GM23248 (cell line): ENCODE data around the gene NEU2. TPM values are rescaled to one million over a fixed set of nuclear protein-coding genes. Genes with fewer than 3 reads are reported as not detected.

Source experiments
- DNase-seq: peaks from one replicate; pipeline ENCODE4 v3.0.0-alpha.2; 2015
- H2AFZ ChIP-seq: fragments of 200-600 bp; sonication (generic); 2 replicates; pipeline ENCODE4 v1.6.1; 2016; ENCODE audit warnings: antibody characterized with exemption
- H3F3A ChIP-seq: fragments of 200-600 bp; sonication (generic); 2 replicates; pipeline ENCODE4 v1.6.1; 2016; ENCODE audit warnings: mild to moderate bottlenecking, antibody characterized with exemption, mixed run types; ENCODE audit not compliant: insufficient read depth
- H3K27ac ChIP-seq: fragments of 200-600 bp; sonication (generic); 2 replicates; pipeline ENCODE4 v1.5.1; 2016; ENCODE audit warnings: mild to moderate bottlenecking
- H3K27me3 ChIP-seq: fragments of 200-600 bp; sonication (generic); replicated peaks from 2 replicates; pipeline ENCODE4 v1.6.1; 2016; ENCODE audit warnings: mild to moderate bottlenecking; ENCODE audit not compliant: insufficient read depth
- H3K36me3 ChIP-seq: fragments of 200-600 bp; sonication (generic); 2 replicates; pipeline ENCODE4 v1.6.1; 2016; ENCODE audit warnings: low read depth, mild to moderate bottlenecking
- H3K4me1 ChIP-seq: fragments of 200-600 bp; sonication (generic); 2 replicates; pipeline ENCODE4 v1.6.1; 2016; ENCODE audit warnings: mild to moderate bottlenecking; ENCODE audit not compliant: insufficient read depth
- H3K4me2 ChIP-seq: fragments of 200-600 bp; sonication (generic); one replicate; pipeline ENCODE4 v1.6.1; 2016; ENCODE audit warnings: mild to moderate bottlenecking; ENCODE audit not compliant: unreplicated experiment
- H3K4me3 ChIP-seq: fragments of 200-600 bp; sonication (generic); 2 replicates; pipeline ENCODE4 v1.5.1; 2016; ENCODE audit warnings: mild to moderate bottlenecking
- H3K79me2 ChIP-seq: fragments of 200-600 bp; sonication (generic); 2 replicates; pipeline ENCODE4 v1.6.1; 2016; ENCODE audit warnings: mild to moderate bottlenecking; ENCODE audit not compliant: insufficient read depth
- H3K9ac ChIP-seq: fragments of 200-600 bp; sonication (generic); 2 replicates; pipeline ENCODE4 v1.6.1; 2016; ENCODE audit warnings: mild to moderate bottlenecking
- H3K9me2 ChIP-seq: fragments of 200-600 bp; sonication (generic); 2 replicates; pipeline ENCODE4 v1.6.1; 2016; ENCODE audit warnings: mixed run types, mild to moderate bottlenecking, moderate library complexity; ENCODE audit not compliant: insufficient read depth
- H3K9me3 ChIP-seq: fragments of 200-600 bp; sonication (generic); one replicate; pipeline ENCODE4 v1.6.1; 2017; ENCODE audit warnings: low read depth
- H4K20me1 ChIP-seq: fragments of 200-600 bp; sonication (generic); 2 replicates; pipeline ENCODE4 v1.6.0; 2016; ENCODE audit not compliant: insufficient read depth
- EZH2 ChIP-seq: fragments of 200-600 bp; sonication (generic); IDR thresholded peaks from 2 replicates; pipeline ENCODE4 v1.6.1; 2018; ENCODE audit warnings: antibody characterized with exemption, mild to moderate bottlenecking; ENCODE audit not compliant: insufficient read depth, poor library complexity, severe bottlenecking
- EZH2phosphoT487 ChIP-seq: fragments of 200-600 bp; sonication (generic); IDR thresholded peaks from 2 replicates; pipeline ENCODE4 v1.6.1; 2018; ENCODE audit warnings: antibody characterized with exemption, moderate library complexity, mild to moderate bottlenecking, low read depth; ENCODE audit not compliant: insufficient read depth
- WGBS, 2 experiments: methylation state at CpG; one replicate each; pipeline ENCODE4 v1.1.6; 2015 to 2017; ENCODE audit warnings: low lambda C conversion rate in 2 of 2, low coverage in 1 of 2; ENCODE audit errors: missing lambda C conversion rate in 2 of 2; 5-methylcytosine and 5-hydroxymethylcytosine counted together
- in situ Hi-C: fragments of 300-500 bp; cut with MboI; formaldehyde crosslinking; loops from 2 replicates; pipeline ENCODE4 v1.15.0; 2020
- polyA plus RNA-seq: library from polyadenylated mRNA; unstranded; fragments of >200 nt; fragmentation: Nextera tagmentation; extraction: Ambion mirVana; gene quantifications from 2 replicates; pipeline ENCODE4 v1.2.1, GENCODE V29; 2016
- total RNA-seq: library from RNA; depleted of rRNA; stranded (reverse); fragments of >200 nt; shearing (Covaris generic); gene quantifications from 2 replicates; pipeline ENCODE4 v1.2.3, GENCODE V29; 2014

The NEU2 gene
- total and polyA plus RNA-seq, 2 experiments from 2014 or later: not detected

GRCh38 chr2:233059547-233059796, 27.0 kb downstream of the NEU2 start:
- in situ Hi-C loops: loop anchor here (10.0 kb wide), 1 partner anchor 205 kb away; no protein-coding TSS in a partner anchor
- no peak overlapping the region for H3K4me3 ChIP-seq
- H3K36me3 ChIP-seq: no peaks in the 10 kb centered on the region
- H3K4me1 ChIP-seq: peaks cover 2% of the 10 kb centered on the region; the same call in 1 of the 2 replicates
- H3K27ac ChIP-seq: no peak overlapping the region
- no peak for TF ChIP-seq EZH2
- no peak for TF ChIP-seq EZH2phosphoT487
- no peak overlapping the region for H3K4me2 ChIP-seq
- H2AFZ ChIP-seq: no peak overlapping the region
- no peaks in the 10 kb centered on the region for H3K79me2 ChIP-seq
- DNase-seq: no peak
- no peak overlapping the region for H3K9ac ChIP-seq
- no peaks in the 10 kb centered on the region for H4K20me1 ChIP-seq
- H3K9me2 ChIP-seq: no peaks in the 10 kb centered on the region
- no peaks in the 10 kb centered on the region for H3F3A ChIP-seq
- H3K9me3 ChIP-seq: no peaks in the 10 kb centered on the region
- WGBS, 2 experiments: 79 to 80% methylated on average over 6 to 7 of the region's 7 CpGs
- H3K27me3 ChIP-seq: no peaks in the 10 kb centered on the region

DNA sequence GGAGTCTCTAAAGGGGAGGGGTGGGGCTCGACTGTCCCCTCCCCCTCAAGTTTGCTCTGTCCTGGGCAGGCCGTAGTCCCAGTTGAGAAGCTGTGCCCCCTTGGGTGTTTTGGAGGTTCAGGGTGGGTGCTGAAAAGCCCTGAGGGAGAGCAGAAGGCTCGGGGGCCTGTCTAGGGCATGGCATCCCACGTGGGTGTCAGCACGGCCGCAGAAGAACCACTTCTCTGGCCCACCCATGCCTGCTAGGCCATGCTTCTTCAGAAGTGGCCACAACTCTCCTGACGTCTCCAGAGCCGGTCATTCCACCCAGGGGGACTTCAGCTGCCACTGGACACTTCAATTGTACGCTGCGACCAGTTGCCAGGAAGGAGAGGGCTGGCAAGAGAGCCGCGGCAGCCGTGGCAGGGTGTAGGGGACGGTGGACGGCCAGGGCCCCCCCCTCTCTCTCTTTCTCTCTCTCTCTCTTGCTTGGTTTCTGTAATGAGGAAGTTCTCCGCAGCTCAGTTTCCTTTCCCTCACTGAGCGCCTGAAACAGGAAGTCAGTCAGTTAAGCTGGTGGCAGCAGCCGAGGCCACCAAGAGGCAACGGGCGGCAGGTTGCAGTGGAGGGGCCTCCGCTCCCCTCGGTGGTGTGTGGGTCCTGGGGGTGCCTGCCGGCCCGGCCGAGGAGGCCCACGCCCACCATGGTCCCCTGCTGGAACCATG, 27.5 kb downstream of the NEU2 start, which contains the start of gene INPP5D:
Gene INPP5D, plus strand, starts transcription at position 546 of the 704 bp plus-strand sequence. Its CDS starts 137 bp downstream, at position 683.
- DNase-seq: no peak
- H3F3A ChIP-seq: no peaks in the 10 kb centered on the region
- H2AFZ ChIP-seq: no peak within 1 kb of the TSS
- 76 to 82% methylated on average over 21 to 26 of the region's 26 CpGs for WGBS, 2 experiments
- H3K9ac ChIP-seq: no peak within 1 kb of the TSS
- H3K4me1 ChIP-seq: no peaks in the 10 kb centered on the region
- in situ Hi-C loops: loop anchor here (10.0 kb wide), 1 partner anchor 205 kb away; no protein-coding TSS in a partner anchor
- H3K27me3 ChIP-seq: no peaks in the 10 kb centered on the region
- no peak within 1 kb of the TSS for H3K4me2 ChIP-seq
- H3K9me2 ChIP-seq: no peaks in the 10 kb centered on the region
- no peaks in the 10 kb centered on the region for H3K79me2 ChIP-seq
- H3K4me3 ChIP-seq: no peak within 1 kb of the TSS
- H4K20me1 ChIP-seq: no peaks in the 10 kb centered on the region
- no peak within 1 kb of the TSS for H3K27ac ChIP-seq
- no peaks in the 10 kb centered on the region for H3K36me3 ChIP-seq
- no peaks in the 10 kb centered on the region for H3K9me3 ChIP-seq
- TF ChIP-seq EZH2phosphoT487: no peak
- TF ChIP-seq EZH2: no peak

- Histone ChIP-seq H3K79me2 (no peaks in the 10 kb centered on the region), H3K9me2 (no peaks in the 10 kb centered on the region), H3K4me3 (no peak overlapping the region), H3K27me3 (no peaks in the 10 kb centered on the region), H3K36me3 (no peaks in the 10 kb centered on the region), H3K4me1 (no peaks in the 10 kb centered on the region), H3K9ac (no peak overlapping the region), H4K20me1 (no peaks in the 10 kb centered on the region), H2AFZ (no peak overlapping the region), H3K9me3 (no peaks in the 10 kb centered on the region), H3K4me2 (no peak overlapping the region), H3K27ac (no peak overlapping the region), H3F3A (no peaks in the 10 kb centered on the region)
- DNase-seq: no peak
- in situ Hi-C loops: no loop called here
- TF ChIP-seq EZH2phosphoT487 (no peak), EZH2 (no peak)
- WGBS, 2 experiments: 89% methylated on average over 12 to 13 of the region's 13 CpGs
Measured at GRCh38 chr2:233060501-233060979, 28.1 kb downstream of the NEU2 start.

DNA sequence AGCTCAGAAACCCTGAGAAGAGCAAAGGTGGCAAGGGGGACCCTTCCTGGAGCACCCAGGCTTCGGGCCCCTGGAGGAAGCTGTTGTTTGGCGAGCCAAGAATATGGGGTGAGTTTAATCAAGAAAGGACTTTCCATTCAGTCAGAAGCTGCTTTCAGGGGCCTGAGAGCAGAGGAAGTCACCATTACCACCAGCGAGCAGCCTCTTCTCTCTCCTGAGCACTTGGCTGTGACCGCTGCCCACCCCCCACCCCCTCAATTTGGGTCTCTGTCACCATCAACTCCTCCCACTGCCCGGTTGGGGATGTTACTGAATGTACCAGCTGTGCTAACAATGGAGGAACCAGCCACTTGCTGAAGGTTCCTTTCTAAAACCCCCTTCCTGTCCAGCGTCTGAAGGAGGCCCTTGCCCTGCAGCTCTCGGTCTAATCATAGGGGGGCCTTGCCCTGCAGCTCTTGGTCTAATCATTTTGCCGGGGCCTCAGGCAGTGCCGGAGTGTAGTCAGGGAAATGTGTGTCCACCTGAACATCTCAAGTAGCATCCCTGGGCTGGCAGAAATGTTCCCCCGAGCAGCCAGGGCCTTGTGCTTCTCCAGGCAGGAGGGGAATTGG, 28.6 kb downstream of the NEU2 start:
- H3K4me1 ChIP-seq: no peaks in the 10 kb centered on the region
- no peaks in the 10 kb centered on the region for H4K20me1 ChIP-seq
- H3K79me2 ChIP-seq: no peaks in the 10 kb centered on the region
- no peak overlapping the region for H3K9ac ChIP-seq
- no peaks in the 10 kb centered on the region for H3K9me2 ChIP-seq
- WGBS, 2 experiments: 85 to 86% methylated on average over 8 to 10 of the region's 10 CpGs
- H3K36me3 ChIP-seq: no peaks in the 10 kb centered on the region
- H3F3A ChIP-seq: no peaks in the 10 kb centered on the region
- no peak overlapping the region for H3K27ac ChIP-seq
- no peaks in the 10 kb centered on the region for H3K27me3 ChIP-seq
- H3K4me2 ChIP-seq: no peak overlapping the region
- no peaks in the 10 kb centered on the region for H3K9me3 ChIP-seq
- DNase-seq: no peak
- H3K4me3 ChIP-seq: no peak overlapping the region
- TF ChIP-seq EZH2 (no peak), EZH2phosphoT487 (no peak)
- in situ Hi-C loops: no loop called here
- H2AFZ ChIP-seq: no peak overlapping the region
